GM13977 (cell line): ENCODE measurements around the gene MGAT5.

ENCODE experiments used
- DNase-seq: peaks from one replicate; pipeline ENCODE4 v3.0.0; 2012; ENCODE audit warnings: low spot score
- in situ Hi-C: fragments of 300-500 bp; cut with MboI; formaldehyde crosslinking; loops from one replicate; pipeline ENCODE4 v1.12.0; 2022; ENCODE audit warnings: low sequenced_read_pairs, low pct_unique_long_range_greater_than_20kb, mixed read lengths, inconsistent platforms; ENCODE audit not compliant: unreplicated experiment
- TF ChIP-seq, protein P1 (sequence below): IDR thresholded peaks from 2 replicates; pipeline ENCODE4 v1.5.1; 2012; ENCODE audit warnings: mild to moderate bottlenecking, control low read depth; ENCODE audit not compliant: insufficient read depth; ENCODE audit errors: extremely low read depth, missing control alignments

MGAT5 gene

DNA sequence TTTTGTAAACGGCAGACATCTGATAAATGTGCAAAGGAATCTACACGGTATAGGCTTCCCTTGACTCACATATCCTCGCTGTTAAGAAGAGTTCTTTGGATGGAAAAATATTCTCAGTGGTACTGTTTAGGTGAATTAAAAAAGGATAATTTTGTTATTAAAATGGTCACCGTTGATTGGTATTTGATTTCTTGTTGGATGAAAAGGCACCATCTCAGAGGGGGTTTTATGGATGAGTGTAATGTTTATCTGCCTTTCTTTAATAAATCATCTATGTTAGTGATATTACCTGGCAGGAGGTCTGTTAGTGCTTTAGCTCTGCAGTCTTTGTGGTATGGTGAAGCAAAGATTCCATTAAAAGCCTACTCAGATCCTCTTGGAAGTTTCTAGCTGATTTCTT lies 92.3 kb downstream of the MGAT5 start:
- TF ChIP-seq, protein P1, sequence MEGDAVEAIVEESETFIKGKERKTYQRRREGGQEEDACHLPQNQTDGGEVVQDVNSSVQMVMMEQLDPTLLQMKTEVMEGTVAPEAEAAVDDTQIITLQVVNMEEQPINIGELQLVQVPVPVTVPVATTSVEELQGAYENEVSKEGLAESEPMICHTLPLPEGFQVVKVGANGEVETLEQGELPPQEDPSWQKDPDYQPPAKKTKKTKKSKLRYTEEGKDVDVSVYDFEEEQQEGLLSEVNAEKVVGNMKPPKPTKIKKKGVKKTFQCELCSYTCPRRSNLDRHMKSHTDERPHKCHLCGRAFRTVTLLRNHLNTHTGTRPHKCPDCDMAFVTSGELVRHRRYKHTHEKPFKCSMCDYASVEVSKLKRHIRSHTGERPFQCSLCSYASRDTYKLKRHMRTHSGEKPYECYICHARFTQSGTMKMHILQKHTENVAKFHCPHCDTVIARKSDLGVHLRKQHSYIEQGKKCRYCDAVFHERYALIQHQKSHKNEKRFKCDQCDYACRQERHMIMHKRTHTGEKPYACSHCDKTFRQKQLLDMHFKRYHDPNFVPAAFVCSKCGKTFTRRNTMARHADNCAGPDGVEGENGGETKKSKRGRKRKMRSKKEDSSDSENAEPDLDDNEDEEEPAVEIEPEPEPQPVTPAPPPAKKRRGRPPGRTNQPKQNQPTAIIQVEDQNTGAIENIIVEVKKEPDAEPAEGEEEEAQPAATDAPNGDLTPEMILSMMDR = no peak
- no peak for DNase-seq
- in situ Hi-C loops = no loop called here

DNA sequence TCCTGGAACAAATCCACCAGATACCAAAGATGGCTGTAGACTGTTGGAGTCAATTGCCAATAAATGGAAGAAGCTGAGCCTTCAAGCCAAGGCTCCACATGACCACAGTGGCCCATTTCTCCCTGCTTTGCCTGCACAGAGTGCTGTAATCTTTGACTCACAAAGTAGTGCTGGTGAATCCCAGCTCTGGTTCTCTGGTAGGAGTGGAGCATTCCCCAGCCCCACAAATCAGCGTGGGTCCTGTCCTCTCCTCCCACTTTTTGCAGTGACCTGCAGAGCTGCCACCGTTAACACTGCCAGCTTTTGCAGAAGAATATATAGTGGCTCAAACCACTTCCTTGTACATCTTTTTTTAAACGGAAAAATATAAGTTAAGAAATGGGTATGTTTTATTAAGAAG lies 93.9 kb downstream of the MGAT5 start:
- no peak for DNase-seq
- TF ChIP-seq, protein P1 = no peak
- in situ Hi-C loops = no loop called here

DNA sequence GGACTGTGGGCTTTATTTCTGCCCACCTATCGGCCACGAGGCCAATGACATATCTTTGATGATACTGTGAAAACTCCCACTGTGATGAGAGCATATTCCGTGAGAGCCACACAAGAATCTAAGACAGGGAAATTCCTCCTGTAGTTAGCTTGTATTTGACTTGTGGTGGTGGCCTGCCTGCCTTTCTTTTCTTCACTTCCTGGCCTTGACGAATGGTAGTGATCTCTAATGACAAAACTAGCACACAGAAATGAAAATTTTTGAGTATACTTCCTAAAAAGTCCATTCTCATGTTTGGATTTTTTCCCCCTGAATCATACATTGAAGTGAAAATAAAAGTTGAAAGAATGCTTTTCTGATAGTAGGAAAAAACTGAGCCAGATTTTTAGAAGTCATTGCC lies 94.4 kb downstream of the MGAT5 start:
- in situ Hi-C loops = no loop called here
- DNase-seq = no peak
- TF ChIP-seq, protein P1 = no peak

DNA sequence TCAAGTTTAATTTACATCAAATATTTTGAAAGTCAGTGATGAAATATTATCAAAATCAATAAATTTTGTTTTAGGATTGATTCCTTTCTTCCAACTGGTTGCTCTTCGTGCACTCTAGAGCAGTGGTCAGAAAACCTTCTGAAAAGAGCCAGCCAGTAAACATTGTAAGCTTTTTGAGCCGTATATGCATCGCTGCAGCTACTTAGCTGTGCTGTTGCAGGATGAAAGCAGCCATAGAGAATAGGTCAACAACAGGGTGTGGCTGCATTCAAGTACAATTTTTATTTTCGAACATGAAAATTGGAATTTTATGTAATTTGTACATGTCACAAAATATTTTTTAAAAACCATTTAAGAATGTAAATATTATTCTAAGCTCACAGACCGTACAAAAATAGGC lies 94.9 kb downstream of the MGAT5 start:
- TF ChIP-seq, protein P1 = no peak
- in situ Hi-C loops = no loop called here
- DNase-seq = no peak

DNA sequence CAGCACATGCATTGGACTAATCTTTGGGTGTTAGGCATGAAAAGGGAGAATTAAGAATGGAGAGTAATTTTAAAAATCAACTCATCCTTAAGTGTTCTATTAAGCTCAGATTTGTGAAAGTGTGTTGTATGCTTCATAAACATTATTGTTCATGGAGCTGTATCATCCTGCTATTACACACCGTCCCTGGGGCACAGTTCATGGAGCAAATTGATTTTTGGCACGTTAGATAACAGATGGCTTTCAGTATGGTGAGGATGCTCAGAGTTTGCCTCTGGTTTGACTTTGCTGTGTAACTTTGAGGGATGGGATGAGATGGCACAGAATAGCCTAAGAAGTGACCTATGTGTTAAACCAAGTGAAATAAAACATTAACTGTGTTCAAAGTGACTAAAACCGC lies 97.1 kb downstream of the MGAT5 start:
- in situ Hi-C loops = no loop called here
- no peak for DNase-seq
- TF ChIP-seq, protein P1 = no peak

DNA sequence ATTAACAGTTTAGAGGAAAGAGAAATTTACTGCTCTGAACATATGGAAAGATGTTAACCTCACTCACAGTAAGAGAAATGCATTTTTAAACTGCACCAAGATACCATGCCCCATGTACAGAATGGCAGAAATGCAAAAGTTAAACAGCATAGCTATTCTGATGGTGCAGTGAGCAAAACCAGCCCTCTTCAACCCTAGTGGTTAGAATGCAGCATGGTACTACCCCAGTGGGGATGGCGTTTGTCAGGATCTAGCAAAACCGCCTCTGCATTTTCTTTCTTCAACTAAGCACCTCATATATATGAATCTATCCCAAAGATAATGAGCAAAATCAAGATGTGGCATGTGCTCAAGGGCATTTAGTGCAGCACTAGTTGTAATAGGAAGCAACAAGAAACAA lies 98.0 kb downstream of the MGAT5 start:
- TF ChIP-seq, protein P1 = no peak
- DNase-seq = no peak
- in situ Hi-C loops = no loop called here

DNA sequence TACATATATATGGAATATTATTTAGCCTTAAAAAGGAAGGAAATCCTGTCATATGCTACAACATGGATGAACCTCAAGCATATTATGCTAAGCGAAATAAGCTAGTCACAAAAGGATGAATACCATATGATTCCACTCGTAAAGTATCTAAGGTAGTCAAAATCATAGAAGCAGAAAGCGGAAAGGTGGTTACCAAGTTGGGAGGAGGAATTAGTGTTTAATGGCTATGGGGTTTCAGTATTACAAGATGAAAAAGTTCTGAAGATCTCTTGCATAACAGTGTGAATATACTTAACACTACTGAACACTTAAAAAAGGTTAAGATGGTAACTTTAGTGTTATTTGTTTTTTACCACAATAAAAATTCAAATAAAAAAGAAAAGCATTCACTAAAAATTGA lies 99.0 kb downstream of the MGAT5 start:
- TF ChIP-seq, protein P1 = no peak
- no peak for DNase-seq
- in situ Hi-C loops = no loop called here
